CD4-positive, alpha-beta T cell treated with Interleukin-17A for 1 hour (primary cell): ENCODE measurements around the gene CCN5.

Source experiments
- DNase-seq: peaks from one replicate; pipeline ENCODE4 v3.0.0-alpha.2; 2020

CCN5 gene

DNA sequence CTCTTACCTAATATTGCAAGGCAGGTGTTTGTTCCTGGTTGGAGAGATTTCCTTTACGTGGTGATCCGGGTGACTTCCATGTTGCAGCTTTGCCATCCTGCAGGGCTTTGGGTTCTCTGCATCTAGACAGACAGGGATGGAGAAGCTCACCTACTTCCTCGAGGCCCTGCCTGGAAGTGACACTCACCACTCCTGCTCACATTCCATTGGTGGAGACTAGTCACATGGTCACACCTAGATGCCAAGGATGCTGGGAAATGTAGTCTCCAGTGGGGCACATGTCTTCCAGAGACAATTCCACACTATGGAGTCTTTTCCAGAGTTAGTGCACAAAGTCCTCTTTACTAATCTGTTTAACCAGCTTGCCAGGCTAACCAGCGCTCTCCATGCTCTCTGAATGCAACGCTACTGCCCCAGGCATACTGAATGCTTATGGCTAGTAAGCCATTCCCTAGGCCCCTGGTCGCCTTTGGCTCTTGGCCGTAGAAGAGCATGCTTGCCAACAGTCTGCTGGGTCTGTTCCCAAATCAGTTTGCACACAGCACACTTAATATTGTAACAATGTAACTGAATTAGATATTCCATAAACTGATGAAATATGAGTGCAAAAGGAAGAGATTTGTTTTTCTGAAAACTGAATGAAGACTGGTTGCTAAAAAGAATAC is 23.8 kb downstream of the CCN5 start:
- peak; percentile 62 for DNase-seq

DNA sequence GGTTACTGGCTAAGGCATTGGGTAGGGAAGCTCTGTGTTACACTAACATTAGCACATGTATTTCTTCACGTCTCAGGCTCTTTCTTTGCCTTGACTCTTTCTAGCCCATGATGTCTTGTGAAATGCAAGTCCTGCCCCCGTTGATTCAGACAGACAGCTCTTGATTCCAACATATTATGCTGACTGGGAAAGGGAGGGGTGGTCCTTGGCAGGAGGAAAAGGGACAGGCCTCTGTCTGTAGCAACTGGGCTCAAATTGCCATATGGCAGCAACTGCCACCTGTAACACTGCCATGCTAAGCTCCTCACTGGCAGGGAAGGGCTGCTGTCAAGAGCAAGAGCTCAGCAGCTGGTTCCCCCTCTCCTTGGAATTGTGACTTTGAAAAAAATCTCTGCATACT is 24.8 kb downstream of the CCN5 start:
- no peak for DNase-seq

DNA sequence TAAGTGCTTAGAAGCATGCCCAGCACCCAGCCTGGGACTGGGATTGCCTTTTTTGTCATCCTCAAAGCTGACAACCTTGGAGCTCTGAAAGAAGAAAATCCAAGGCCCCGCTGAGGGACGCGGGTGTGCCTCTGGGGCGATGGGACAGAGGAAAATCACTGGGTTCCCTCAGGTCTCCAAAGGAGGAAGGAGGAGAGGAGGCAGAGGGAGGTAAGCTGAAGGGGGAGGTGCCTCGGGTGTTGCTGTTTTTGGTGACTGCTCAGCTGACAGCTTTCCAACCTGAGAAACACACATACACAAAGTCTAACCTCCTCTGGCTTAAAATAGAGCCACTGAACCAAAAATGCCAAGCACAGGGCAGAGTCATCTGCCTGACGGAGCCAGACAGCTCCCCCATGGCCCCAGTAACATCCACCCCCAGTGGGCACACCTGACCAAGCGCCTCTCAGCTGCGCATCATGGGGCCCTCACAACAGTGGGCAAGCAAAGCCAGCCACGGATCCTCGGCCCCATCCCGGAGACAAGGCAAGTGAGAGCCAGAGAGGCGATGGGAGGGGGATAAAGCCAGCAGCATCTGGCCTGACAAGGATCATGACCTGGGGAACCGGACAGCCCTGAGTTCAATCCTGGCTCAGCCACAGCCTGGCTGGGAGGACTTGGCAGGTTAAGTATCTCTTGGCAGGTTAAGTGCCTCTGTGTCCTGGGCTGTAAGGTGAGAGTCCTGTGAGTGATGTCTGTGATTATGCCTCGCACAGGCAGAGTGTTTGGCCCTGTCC is 27.3 kb downstream of the CCN5 start:
- no peak for DNase-seq

DNA sequence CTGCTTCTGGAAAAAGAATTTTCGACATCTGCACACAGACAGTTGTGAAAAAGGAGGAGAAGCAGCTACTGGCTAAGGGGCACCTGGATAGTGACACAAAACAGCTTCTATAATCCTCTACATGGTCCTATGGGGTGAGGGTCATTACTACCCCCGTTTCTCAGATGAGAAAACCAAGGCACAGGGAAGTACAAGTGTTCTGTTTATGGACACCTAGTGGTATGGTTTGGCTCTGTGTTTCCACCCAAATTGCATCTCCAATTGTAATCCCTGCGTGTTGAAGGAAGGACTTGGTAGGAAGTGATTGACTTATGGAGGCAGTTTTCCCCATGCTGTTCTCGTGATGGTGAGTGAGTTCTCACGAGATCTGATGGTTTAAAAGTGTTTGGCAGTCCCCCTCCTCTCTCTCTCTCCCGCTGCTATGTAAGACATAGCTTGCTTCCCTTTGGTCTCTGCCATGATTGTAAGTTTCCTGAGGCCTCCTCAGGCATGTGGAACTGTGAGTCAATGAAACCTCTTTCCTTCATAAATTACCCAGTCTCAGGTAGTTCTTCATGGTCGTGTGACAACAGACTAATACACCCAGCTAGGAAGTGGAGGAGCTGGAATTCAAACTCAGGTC is 28.0 kb downstream of the CCN5 start:
- no peak for DNase-seq

DNA sequence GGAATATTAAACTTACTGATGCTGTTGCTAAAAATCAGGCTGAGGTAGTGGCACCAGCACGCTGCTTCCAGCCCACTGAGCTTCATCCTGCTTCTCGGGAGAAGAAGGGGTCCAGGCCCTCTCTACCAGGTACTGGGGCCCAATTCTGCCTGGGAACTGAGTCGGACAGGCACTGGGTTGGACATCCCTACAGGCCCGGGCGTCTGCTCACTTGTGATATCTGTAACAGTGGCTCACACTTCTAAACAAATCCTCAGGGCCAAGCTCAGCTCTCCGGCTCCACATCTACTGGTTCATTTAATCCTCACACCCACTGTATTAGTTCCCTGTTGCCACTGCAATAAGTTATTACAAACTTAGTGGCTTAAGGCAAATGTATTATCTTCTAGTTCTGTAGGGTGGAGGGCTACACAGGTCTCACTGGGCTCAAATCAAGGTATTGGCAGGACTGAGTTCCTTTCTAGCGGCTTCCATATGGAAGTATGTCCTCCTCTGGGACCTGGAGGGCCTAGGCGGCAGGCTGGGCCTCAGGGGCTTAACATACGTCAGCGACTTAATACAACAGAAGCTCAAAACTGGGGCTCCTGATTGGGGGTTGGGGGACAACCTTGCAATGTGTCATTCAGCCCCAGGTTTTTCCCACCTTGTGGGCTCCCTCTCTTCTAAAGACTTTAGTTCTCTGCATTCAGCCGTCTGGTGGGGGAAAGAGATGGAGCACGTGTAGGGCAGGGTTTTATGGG is 28.9 kb downstream of the CCN5 start:
- DNase-seq = no peak

DNA sequence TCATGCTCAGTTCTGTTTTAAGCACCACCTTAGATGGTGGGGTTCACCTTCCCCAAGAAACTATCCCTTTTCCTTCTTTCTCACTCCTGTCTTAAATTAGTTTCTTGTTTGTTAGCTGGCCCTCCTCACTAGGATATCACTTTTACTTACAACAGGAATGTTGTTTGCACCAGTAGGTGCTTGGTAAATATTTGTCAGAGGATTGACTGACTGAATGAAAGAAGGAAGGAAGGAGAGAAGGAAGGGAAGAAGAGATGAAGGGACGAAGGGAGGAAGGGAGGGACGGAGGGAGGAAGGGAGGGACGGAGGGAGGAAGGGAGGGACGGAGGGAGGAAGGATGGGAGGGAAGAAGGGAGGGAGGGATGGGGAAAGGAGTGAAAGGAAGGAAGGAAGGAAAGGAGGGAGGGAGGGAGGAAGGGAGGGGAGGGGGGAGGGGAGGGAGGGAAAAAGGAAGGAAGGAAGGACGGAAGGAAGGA is 30.0 kb downstream of the CCN5 start:
- no peak for DNase-seq

DNA sequence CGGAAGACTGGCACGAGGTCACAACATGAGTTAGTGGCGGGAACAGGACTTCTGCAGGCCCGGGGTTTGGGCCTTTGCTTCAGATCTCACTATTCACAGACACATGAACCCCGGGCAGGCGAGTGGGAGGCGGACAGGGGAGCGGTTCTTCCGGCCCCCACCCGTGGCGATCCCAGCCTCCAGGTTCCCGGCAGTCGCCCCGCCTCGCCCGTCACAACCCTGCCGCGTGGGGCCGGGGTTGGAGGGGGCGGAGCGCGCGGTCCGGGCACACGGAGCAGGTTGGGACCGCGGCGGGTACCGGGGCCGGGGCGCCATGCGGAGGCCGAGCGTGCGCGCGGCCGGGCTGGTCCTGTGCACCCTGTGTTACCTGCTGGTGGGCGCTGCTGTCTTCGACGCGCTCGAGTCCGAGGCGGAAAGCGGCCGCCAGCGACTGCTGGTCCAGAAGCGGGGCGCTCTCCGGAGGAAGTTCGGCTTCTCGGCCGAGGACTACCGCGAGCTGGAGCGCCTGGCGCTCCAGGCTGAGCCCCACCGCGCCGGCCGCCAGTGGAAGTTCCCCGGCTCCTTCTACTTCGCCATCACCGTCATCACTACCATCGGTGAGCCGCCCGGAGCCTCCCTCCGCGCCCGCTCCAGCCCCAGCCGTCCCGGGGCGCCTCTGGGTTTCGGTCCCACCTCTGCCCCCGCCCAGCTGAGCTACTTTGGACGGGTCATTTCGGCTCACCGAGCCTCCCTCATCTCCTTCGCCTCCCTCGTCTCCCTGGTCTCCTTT is 30.6 kb downstream of the CCN5 start, which contains the start of gene KCNK15:
KCNK15 (plus strand) TSS at position 268 of the 769 bp plus-strand sequence; CDS start at position 314, 46 bp downstream.
- DNase-seq = peak; percentile 12

DNA sequence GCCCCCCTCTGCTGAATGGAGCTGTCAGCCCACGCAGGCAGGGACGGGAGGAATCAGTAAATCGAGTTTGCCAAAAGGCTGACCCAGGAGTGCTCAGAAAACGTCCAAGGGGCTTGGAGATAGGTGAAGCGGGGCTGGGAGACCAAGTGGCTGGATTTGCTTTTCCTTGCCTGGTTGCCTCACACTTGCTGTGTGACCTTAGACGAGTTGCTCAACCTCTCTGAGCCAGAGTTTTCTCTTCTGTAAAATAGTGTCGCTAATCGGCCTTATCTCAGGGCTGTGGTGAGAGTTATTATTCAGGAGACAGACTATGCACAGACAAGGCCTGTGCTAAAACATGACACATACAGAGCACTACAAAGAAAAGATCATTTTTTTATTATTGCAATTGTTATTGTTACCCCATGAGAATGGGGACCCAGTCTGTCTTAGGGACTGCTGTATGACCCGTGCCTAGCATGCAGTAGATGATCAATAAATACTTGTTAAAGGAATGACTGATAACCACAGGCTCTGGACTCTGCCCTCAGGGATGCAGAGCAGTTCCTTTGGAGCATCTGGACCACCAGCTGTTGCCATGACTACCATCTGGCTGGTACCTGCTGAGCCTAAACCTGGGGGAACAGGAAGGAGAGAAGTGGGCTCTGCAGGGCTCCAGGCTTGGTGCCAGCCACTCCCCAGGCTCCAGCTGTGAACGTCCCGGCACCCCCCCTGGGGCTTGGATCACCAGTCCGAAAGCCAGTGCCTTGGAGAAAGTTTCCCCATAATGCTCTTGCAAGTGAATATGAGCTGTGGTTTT is 31.4 kb downstream of the CCN5 start:
- DNase-seq = no peak

DNA sequence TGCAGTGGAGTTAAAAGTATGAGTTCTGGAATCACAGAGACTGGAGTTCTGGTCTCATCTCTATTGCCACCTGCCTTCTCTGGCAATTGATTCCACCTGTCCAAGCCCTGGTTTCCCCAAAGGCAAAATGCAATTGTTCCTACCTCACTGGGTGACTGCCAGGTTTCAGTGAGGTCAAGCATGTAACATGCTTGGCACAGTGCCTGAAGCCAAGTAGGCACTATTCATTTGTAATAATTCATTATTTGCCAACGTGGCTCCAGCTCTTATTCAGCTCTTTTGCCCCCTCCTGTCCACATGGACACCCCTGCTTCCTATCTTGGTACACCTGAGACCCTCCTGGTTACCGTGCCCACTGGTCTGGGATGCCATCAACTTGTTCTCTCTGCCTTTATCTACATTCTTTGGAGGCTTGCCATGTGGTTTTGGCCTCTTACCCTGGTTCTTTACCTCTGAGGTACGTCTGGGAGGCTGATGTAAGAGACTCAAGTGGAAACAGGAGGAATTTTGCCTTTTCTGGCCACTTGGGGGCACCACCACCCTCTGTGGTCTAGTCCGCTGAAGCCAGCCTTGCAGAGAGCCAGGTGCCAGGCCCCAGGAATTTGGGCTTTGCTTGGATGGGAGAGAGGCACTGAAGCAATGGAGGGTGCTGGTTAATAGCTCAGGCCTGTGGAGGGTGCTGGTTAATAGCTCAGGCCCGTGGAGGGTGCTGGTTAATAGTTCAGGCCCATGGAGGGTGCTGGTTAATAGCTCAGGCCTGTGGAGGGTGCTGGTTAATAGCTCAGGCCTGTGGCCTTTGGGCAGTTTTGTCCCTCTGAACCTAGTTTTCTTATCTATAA is 32.2 kb downstream of the CCN5 start:
- peak; percentile 44 for DNase-seq

DNA sequence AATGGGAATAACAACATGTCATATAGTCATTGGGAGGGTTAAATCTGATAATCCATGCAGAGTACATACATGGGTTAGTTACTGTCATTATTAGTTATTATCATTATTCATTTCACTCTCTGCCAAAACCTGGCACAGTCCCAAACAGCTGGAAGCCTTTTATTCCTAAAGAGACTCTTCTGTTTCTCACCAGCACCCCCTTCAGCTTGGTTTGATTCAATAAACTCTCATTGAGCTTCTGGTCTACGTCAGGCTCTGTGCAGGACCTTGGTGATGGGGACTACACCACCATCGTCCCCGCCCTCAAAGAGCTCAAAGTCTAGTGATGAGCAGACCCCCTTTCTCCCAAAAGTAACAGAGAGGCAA is 32.8 kb downstream of the CCN5 start:
- DNase-seq = no peak

DNA sequence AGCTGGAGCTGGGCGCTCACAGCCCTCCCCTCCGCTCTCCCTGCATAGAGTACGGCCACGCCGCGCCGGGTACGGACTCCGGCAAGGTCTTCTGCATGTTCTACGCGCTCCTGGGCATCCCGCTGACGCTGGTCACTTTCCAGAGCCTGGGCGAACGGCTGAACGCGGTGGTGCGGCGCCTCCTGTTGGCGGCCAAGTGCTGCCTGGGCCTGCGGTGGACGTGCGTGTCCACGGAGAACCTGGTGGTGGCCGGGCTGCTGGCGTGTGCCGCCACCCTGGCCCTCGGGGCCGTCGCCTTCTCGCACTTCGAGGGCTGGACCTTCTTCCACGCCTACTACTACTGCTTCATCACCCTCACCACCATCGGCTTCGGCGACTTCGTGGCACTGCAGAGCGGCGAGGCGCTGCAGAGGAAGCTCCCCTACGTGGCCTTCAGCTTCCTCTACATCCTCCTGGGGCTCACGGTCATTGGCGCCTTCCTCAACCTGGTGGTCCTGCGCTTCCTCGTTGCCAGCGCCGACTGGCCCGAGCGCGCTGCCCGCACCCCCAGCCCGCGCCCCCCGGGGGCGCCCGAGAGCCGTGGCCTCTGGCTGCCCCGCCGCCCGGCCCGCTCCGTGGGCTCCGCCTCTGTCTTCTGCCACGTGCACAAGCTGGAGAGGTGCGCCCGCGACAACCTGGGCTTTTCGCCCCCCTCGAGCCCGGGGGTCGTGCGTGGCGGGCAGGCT is 35.1 kb downstream of the CCN5 start:
- DNase-seq = no peak

DNA sequence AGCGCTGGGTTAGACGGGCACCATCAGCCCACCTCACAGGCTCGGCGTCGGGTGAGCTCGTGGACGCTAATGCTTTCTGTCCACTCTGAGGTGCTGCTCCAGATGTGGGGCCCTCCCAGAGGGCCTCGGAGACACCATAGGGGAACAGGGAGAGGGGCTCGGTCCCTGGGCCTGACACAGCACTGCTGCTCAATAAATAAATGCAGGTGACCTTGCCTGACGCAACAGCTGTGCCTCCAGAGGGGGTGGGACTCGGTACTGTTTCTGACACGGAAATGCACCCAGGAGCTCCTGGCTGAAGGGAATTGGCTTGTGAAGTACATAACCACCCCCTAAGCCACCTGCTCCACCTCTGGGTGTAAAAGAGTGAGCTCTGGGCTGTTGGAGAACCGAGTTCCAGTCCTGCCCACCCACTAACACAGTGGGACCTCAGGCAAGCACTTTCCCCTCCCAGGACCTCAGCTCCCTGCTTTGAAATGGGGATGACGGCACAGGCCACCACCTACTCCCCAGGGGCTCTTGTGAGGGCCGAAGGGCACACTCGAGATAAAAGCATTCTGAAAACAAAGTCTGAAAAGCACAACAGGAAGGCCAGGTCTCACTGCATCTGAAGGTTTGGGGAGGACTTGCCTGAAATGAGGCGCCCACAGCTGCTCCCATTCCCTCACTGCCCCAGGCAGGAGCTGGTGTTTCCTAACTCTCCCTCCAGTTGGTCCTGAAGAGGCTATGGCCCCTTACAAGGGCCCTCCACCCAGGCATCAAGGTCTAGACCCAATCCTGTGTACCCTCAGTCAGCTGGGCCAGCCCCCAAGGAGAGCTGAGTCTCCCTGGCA is 37.1 kb downstream of the CCN5 start:
- DNase-seq = no peak

DNA sequence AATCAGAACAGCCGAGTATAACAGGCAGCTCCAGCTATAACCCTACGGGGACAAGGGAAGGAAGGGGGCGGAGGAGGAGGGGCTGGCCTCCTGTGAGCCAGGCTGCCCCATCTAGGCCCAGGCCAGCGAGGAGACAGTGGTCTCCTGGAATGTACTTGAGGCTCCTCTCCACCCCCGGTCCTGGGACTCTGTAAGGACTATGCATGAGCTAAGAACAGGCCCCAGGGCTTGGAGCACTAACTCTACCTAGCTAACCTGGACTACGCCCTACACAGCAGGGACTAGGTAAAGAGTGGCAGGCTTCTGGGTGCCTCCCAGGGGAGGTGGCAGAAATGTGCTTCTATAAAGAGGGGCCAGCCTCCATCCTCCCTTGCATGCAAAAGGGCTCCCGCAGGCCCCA is 39.4 kb downstream of the CCN5 start:
- no peak for DNase-seq

DNA sequence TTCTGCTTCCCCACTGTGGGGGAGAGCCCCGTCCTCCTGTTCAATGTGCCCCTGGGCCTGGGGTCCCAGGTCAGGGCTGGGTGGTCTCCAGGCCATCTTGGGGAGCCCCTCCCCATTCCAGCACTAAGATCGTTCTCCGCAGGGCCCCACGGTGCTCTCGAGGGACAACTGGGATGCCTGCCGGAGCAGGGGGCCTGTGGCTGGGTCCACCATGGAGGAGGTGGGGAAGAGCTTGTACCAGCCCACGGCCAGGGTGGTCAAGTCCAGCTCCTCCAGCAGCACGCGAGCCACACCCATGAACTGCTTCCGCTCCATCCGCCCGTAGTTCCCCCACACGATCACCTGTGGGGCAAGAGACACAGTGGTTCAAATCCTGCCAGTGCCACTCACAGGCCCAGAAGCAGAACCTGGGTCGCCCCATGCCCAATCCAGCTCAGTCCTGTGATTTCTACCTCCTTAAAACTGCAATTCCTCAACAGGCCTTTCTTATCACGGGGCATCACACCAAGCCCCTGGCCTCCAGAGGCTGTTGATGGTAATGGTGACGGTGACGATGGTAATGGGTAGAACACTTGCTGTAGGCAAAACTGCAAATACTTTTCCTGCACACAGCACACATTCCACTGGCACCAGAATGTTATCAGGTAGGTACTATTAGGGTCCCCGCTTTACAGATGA is 41.0 kb downstream of the CCN5 start:
- DNase-seq = no peak

DNA sequence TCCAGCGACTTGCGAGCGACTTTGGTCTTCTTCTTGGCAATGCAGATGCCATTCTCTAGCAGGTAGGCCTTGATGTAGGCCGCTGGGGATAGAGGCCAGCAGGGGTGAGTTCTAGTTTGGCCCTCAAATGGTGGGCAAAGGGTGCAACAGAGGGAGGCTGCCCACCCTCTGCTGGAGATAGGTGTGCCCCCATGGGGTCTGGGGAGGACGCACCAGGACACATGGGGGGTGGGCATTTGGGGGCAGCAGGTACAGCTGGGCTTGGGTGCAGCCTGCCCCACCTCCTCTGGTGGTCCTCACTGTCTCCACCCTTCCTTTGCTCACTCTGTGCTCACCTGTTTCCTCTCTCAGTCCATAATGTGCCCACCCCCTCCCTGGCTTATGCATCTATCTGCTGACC is 41.8 kb downstream of the CCN5 start:
- no peak for DNase-seq

DNA sequence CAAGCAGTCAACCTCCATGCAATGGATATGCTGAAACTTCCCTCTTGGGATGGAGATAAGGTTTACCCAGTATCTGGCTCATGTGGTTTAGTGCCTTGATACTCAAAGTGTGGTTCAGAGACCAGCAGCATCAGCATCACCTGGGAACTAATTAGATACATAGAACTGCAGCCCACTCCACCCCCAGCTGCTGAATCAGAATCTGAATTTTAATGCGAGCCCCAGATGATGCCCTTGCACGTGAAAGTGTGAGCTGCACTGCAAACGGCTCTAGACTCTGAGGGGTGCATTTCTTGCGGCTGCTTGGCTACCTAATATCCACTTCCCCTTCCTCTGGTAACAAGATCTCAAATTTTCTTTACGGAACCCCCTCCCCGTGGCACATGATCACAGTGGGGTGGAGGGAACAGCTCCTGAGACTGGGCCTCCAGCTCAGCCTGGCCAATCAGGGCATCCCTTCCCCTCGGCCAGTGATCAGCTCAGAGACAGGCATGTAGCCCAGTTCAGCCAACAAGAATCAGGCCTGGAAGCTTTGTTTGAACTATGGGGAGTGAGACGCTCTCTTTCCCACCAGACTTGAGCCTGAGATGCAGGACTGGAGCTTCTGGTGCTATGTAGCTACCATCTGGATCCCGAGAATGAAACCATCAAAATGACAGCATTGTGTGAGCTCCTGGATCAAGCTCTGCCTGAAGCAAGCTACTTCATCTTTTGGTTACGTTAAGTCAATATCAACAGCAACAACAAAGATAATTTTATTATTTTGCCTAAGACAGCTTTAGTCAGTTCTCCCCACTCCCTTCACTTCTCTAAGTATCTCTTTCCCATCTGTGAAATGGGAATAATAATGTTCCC is 43.3 kb downstream of the CCN5 start:
- no peak for DNase-seq

DNA sequence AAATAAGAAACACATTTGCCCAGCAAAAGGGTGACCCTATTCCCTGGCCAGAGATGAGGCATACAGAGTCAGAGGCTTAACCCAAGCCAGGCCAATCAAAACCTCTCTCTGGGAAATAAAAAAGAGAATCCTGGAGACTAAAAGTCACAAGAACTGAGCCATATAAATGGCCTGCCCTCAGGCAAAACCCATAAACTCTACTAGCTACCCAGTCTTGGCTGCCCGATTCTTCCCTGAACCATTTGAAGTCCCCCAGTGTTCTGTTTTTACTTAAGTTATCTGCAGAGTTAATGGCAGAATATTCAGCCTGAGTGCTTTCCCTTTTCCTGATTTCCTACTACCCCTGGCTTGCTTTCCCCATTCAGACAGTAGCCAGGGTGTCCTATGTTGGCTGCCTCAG is 44.4 kb downstream of the CCN5 start:
- DNase-seq = no peak
